Right forelimb (tissue), 1 donor: ENCODE measurements around the gene RCBTB2.

Experiments used
- DNase-seq: peaks from one replicate; pipeline ENCODE4 v3.0.0-alpha.2; 2018

RCBTB2 gene

GRCh38 chr13:48528720-48529119 is 4.2 kb downstream of the RCBTB2 start:
- no peak for DNase-seq

- DNase-seq = no peak
These were observed 4.9 kb downstream of the RCBTB2 start for GRCh38 chr13:48527955-48528354.

GRCh38 chr13:48526286-48526685 is 6.6 kb downstream of the RCBTB2 start:
- DNase-seq = no peak

- no peak for DNase-seq
These were observed 14.8 kb downstream of the RCBTB2 start for GRCh38 chr13:48518083-48518482.

GRCh38 chr13:48515732-48516131 is 17.1 kb downstream of the RCBTB2 start:
- DNase-seq = no peak

- DNase-seq = no peak
These were observed 18.1 kb downstream of the RCBTB2 start for GRCh38 chr13:48514793-48515192.

GRCh38 chr13:48511621-48512230 is 21.2 kb downstream of the RCBTB2 start:
- DNase-seq = no peak

- DNase-seq = no peak
These were observed 22.2 kb downstream of the RCBTB2 start for GRCh38 chr13:48510698-48511097.

GRCh38 chr13:48508011-48508410 is 24.9 kb downstream of the RCBTB2 start:
- DNase-seq = no peak

GRCh38 chr13:48507021-48507420 is 25.9 kb downstream of the RCBTB2 start:
- DNase-seq = no peak

- peak; percentile 55 for DNase-seq
These were observed 26.7 kb downstream of the RCBTB2 start for GRCh38 chr13:48506092-48506701.

GRCh38 chr13:48505597-48506091 is 27.2 kb downstream of the RCBTB2 start:
- DNase-seq = no peak

GRCh38 chr13:48505012-48505411 is 27.9 kb downstream of the RCBTB2 start:
- no peak for DNase-seq

GRCh38 chr13:48504606-48505005 is 28.3 kb downstream of the RCBTB2 start:
- no peak for DNase-seq

GRCh38 chr13:48502601-48503319 is 30.1 kb downstream of the RCBTB2 start:
- no peak for DNase-seq

GRCh38 chr13:48501705-48502104 is 31.2 kb downstream of the RCBTB2 start:
- no peak for DNase-seq

GRCh38 chr13:48500652-48501197 is 32.2 kb downstream of the RCBTB2 start:
- no peak for DNase-seq

GRCh38 chr13:48497669-48498068 is 35.2 kb downstream of the RCBTB2 start:
- DNase-seq = no peak

GRCh38 chr13:48496271-48497161 is 36.4 kb downstream of the RCBTB2 start:
- no peak for DNase-seq

GRCh38 chr13:48494874-48495273 is 38.0 kb downstream of the RCBTB2 start:
- DNase-seq = no peak

GRCh38 chr13:48493851-48494250 is 39.0 kb downstream of the RCBTB2 start:
- no peak for DNase-seq

- DNase-seq = no peak
These were observed 39.7 kb downstream of the RCBTB2 start for GRCh38 chr13:48493066-48493765.
